ENCODE results near the gene PARL. TPM values are rescaled to one million over a fixed set of nuclear protein-coding genes. Genes with fewer than 3 reads are reported as not detected.

Gene PARL
- total and polyA plus RNA-seq, 2 of the 13 experiments (the other 11 are each of a cell fraction or from before 2014, with no cell fraction given) = 46.3 to 58.6 TPM

DNA sequence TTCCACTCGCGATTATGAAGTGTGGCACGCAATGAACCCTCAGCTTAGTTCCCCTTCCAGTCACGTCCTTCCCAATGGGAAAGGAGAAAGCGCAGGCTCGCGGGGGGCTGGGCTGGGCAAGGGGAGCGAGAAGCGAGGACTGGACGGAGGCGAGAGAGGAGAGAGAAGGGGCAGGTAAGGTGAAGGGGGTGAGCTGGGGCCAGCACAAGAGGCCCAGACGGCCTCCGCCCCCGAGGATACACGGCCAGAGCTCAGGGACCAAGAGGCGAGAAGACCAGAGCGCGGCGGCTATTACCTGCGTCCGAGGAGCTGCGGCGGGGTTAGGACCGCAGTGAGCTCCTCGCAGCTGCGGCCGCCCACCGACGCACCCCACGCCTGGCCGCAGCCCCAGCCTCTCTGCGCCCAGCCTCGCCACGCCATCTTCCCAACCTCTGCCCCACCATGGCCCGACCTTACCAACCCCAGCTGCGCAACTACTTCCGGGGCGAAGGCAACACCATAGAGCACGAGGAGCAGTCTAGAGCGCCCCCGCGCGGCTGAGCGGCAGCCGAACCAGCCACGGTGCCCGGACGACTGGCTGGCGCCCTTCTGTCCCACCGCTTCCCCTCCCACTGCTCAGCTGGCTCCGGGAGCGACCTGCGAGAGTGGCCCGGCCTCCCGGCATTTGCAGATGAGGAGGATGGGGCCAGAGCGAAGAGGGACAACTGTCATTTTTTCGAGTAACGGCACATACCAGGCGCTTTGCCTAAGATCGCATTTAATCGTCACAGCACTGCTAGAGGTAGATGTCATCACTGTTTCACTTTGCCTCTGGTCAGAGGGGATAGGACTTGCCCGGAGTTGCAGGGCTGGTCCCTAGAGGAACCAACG, at the start of gene PARL (continued):
- TF ChIP-seq ZNF460 (CRISPR knock-in tag; IDR thresholded peaks at IDR 0.05; ENCODE audit: borderline replicate concordance) (peak; percentile 75; the same call in 1 of the 2 replicates), FOSL2 (CRISPR knock-in tag; IDR thresholded peaks at IDR 0.05) (peak; percentile 63), ISL2 (CRISPR knock-in tag; IDR thresholded peaks at IDR 0.05) (peak; percentile 72), ZNF136 (CRISPR knock-in tag; IDR thresholded peaks at IDR 0.05; ENCODE audit: low read depth) (no peak), GLI4 (CRISPR knock-in tag; IDR thresholded peaks at IDR 0.05; ENCODE audit: borderline replicate concordance) (peak; percentile 22; the same call in 1 of the 2 replicates), ATF7-NPFF (CRISPR knock-in tag; IDR thresholded peaks at IDR 0.05; ENCODE audit: low read depth) (peak; percentile 42), HDAC2 (CRISPR knock-in tag; IDR thresholded peaks at IDR 0.05) (peak; percentile 93), ZNF780A (CRISPR knock-in tag; IDR thresholded peaks at IDR 0.05) (no peak), AHDC1 (CRISPR knock-in tag; IDR thresholded peaks at IDR 0.05; ENCODE audit: borderline replicate concordance) (peak; percentile 50; the same call in 1 of the 2 replicates), ZNF276 (CRISPR knock-in tag; IDR thresholded peaks at IDR 0.05; ENCODE audit: low read depth) (peak; percentile 79; the same call in 1 of the 2 replicates), ZNF770 (CRISPR knock-in tag; IDR thresholded peaks at IDR 0.05) (peak; percentile 98), ZNF331 (CRISPR knock-in tag; IDR thresholded peaks at IDR 0.05) (peak; percentile 89; the same call in 1 of the 2 replicates), NONO (IDR thresholded peaks at IDR 0.05) (no peak), NONO (CRISPR knock-in tag; conservative IDR thresholded peaks at IDR 0.05) (peak; percentile 98)
- TF ChIP-seq, protein P1, sequence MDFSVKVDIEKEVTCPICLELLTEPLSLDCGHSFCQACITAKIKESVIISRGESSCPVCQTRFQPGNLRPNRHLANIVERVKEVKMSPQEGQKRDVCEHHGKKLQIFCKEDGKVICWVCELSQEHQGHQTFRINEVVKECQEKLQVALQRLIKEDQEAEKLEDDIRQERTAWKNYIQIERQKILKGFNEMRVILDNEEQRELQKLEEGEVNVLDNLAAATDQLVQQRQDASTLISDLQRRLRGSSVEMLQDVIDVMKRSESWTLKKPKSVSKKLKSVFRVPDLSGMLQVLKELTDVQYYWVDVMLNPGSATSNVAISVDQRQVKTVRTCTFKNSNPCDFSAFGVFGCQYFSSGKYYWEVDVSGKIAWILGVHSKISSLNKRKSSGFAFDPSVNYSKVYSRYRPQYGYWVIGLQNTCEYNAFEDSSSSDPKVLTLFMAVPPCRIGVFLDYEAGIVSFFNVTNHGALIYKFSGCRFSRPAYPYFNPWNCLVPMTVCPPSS (IDR thresholded peaks at IDR 0.05) = no peak

Data from HepG2 (cell line).